VCaP (cell line): ENCODE data around the gene ZFHX3.

Experiments
- H3K27ac ChIP-seq: fragments of 450-650 bp; 2 replicates; pipeline ENCODE4 v1.5.1; 2017
- CTCF ChIP-seq: fragments of 450-650 bp; conservative IDR thresholded peaks from 2 replicates; pipeline ENCODE4 v1.5.1; 2017; ENCODE audit warnings: mild to moderate bottlenecking, moderate library complexity

Gene ZFHX3

GRCh38 chr16:72818236-72818845, 229.6 kb downstream of the ZFHX3 start:
- TF ChIP-seq CTCF: no peak
- H3K27ac ChIP-seq: no peak overlapping the region

GRCh38 chr16:72815348-72816318, 232.3 kb downstream of the ZFHX3 start:
- no peak for TF ChIP-seq CTCF
- no peak overlapping the region for H3K27ac ChIP-seq

GRCh38 chr16:72814226-72814625, 233.7 kb downstream of the ZFHX3 start:
- TF ChIP-seq CTCF: no peak
- no peak overlapping the region for H3K27ac ChIP-seq

GRCh38 chr16:72812672-72813071, 235.3 kb downstream of the ZFHX3 start:
- no peak for TF ChIP-seq CTCF
- H3K27ac ChIP-seq: no peak overlapping the region

- H3K27ac ChIP-seq: no peak overlapping the region
- no peak for TF ChIP-seq CTCF
Measured at GRCh38 chr16:72811876-72812275, 236.1 kb downstream of the ZFHX3 start.

- no peak overlapping the region for H3K27ac ChIP-seq
- TF ChIP-seq CTCF: no peak
Measured at GRCh38 chr16:72811188-72811720, 236.7 kb downstream of the ZFHX3 start.

GRCh38 chr16:72810480-72810879, 237.4 kb downstream of the ZFHX3 start:
- no peak overlapping the region for H3K27ac ChIP-seq
- TF ChIP-seq CTCF: no peak
